Epithelial cell of prostate (primary cell): ENCODE data around the gene XXYLT1.
"Not testable (repeated sequence)": the region's sequence is repeated elsewhere in the genome, so short reads cannot be mapped to it uniquely, and the experiment has no call there.

ENCODE experiments used
- DNase-seq: peaks from one replicate; pipeline ENCODE4 v3.0.0-alpha.2; 2011; ENCODE audit warnings: low read depth, low spot score
- H3K27ac ChIP-seq: fragments of 450-650 bp; 2 replicates; pipeline ENCODE4 v1.5.1; 2017; ENCODE audit warnings: mild to moderate bottlenecking

The XXYLT1 gene

DNA sequence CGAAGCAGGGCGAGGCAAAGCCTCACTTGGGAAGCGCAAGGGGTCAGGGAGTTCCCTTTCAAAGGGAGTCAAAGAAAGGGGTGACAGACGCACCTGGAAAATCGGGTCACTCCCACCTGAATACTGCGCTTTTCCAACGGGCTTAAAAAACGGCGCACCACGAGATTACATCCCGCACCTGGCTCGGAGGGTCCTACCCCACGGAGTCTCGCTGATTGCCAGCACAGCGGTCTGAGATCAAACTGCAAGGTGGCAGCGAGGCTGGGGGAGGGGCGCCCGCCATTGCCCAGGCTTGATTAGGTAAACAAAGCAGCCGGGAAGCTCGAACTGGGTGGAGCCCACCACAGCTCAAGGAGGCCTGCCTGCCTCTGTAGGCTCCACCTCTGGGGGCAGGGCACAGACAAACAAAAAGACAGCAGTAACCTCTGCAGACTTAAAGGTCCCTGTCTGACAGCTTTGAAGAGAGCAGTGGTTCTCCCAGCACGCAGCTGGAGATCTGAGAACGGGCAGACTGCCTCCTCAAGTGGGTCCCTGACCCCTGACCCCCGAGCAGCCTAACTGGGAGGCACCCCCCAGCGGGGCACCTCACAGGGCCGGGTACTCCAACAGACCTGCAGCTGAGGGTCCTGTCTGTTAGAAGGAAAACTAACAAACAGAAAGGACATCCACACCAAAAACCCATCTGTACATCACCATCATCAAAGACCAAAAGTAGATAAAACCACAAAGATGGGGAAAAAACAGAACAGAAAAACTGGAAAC, 182.9 kb downstream of the XXYLT1 start:
- H3K27ac ChIP-seq: peak overlapping the region; percentile 23
- DNase-seq: not testable (repeated sequence)

DNA sequence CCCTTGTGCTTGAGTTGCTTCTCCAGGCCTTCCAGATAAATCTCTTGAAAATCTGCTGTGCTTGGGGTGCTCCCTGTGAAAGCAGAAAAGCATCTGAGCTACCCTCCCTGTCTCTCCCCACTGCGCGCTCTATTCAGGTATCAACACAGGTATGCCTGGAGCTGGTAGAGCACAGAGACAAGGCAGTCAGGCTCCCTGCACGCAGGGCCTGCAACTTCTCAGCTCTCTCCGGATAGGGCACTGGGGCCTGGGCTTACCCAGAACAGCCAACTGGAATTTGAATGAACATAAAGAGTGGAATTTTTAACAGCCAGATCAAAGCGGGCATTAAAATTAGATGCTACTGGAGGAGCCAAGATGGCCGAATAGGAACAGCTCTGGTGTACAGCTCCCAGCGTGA, 183.6 kb downstream of the XXYLT1 start:
- no peak for DNase-seq
- peak overlapping the region; percentile 23 for H3K27ac ChIP-seq

DNA sequence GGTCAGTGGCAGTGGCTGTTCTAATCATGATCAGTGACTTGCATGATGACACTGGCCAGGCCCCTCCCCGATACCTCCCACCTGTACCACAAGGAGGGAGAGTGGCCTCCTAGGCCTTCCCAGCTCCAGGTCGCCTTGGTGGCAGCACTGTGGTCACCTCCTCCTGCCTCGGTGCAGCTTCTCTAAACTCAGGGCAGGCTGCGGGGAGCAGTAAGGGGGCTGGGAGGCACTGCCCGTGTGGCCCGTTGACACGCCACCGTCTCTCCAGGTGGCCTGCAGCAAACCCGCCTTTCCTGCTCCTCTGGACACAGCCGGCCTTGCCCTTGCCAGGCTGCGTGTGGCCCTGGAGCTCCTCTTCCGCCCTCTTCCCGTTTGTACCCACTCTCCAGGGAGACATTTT, 184.1 kb downstream of the XXYLT1 start:
- no peak overlapping the region for H3K27ac ChIP-seq
- no peak for DNase-seq

DNA sequence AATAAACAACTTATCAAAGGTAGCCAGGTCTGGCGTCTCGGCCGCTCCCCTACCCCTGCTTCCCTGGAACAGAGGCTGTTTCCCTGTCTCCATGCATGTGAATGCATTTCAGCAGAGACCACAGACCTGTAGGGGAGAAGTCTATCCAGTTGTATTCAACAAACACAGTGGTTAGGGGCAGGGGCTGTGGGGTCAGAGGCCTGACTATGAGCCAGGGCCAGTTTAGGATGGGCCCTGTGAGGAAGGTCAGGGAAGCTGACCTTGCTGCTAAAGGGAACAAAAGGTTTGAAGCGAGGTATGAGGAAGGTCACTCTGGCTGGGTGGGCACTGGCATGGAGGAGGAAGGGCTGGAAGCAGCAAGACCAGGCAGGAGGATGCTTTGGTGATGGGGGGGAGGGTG, 184.6 kb downstream of the XXYLT1 start:
- H3K27ac ChIP-seq: no peak overlapping the region
- DNase-seq: no peak

DNA sequence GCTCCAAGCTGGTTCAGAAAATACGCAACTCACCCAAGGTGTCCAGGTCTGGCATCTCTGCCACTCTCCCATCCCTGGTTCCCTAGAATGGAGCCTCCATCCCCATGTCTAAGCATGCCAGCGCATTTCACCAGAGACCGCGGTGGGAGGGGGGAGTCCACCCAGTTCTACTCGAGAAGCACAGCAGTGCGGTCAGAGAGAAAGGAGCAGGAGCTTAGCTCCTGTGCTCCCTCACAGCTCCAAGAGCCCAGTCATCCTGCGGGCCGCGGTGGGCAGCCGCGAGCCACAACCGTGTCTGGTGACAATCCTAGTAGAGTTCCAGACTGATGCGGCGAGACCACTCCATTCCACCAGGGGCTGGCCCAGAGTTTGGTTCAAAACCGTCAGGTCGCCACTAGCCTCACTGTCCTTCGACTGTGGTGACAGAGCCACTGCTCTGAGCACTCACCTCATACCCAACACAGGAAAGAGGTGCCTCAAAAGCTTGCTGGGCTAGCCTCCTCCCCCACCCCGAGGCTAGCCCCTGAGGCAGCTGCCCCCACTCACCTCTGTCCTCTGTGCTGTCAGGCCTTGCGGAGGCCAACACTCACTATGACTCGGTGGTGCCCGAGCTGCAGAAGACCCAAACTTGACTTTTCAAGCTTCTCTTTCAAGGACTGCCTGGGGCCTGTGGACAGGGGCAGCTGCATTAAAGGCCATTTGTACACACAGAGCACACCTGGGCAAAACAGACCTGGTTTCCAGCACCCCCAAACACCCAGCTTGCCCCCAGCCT, 185.4 kb downstream of the XXYLT1 start:
- no peak for DNase-seq
- no peak overlapping the region for H3K27ac ChIP-seq

DNA sequence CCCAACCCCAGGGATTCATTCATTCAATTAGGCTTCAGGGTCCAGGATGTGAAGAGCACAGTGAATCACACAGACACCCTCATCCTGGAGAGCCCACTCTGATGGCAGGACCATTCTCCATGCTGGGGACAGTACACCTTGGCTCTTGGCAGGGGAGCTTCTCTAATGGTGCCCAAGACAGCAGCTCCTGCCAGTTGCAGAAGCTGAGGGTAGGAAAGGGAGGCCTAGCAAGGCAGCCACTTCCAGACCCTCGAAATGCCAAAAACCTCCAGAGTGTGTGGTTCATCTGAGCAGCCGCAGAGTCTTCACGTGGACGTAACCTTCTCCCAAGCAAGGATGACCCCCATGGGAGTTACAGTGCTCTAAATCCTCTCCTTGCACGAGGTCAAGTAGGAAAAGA, 186.2 kb downstream of the XXYLT1 start:
- no peak for DNase-seq
- H3K27ac ChIP-seq: no peak overlapping the region

DNA sequence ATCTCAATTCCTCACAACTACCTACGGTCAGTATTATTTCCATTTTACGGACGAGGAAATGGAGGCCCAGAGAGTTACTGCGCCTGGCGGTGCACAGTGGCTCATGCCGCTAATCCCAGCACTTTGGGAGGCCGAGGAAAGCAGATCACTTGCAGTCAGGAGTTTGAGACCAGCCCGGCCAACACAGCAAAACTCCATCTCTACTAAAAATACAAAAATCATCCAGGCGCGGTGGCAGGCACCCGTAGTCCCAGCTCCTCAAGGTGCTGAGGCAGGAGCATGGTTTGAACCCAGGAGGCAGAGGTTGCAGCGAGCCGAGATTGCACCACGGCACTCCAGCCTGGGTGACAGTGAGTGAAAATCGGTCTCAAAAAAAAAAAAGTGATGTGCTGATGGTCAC, 187.3 kb downstream of the XXYLT1 start:
- no peak for DNase-seq
- no peak overlapping the region for H3K27ac ChIP-seq

DNA sequence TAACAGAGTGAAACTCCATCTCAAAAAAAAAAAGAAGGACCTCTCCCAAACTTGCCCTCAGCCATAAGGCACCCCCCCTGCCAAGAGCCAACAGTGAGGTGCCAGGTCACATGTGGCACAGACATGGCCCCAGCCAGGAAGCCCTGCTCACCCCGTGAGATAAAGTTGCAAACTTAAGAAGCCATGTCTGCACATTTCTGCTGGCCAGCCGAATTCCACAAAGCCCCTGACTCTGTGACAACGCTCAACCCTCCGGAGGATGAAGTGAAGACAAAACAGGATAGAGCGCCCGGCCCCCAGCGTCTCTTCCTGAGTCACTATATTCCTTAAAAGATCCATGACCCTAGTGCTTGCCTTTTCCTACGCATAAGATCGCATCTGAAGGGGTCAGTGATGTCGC, 188.1 kb downstream of the XXYLT1 start:
- DNase-seq: no peak
- no peak overlapping the region for H3K27ac ChIP-seq

DNA sequence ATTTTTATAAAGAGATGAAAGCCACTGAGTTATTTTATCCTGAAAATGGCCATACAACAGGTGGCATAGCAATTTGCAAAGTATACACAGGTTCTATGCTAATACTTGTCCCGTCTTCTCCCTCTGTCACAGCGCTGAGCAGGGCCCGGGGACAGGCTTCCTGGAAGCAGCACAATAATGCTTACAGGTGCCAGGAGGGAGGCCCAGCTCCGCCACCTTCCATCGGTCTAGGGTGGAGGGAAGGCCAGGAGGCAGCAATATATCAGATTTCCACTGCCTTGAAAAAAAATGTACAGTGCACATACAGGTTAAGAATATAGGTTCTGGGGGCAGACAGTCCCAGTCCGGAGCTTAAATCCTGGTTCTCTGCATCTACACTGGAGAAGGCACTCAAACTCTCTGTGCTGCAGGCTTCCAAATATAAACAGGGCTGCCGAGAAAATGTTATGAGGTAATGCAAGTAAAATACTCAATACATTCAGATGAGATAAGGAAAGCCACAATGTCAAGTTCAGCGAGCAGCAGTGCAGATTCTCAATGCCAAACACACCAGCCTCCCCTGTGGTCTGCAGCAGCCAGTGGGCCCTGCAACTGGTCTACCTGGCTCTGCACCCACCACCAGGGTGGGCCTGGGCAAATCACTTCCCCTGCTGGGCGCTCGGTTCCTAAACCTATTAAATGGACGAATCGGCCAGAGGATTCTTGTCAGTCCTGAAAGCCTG, 189.6 kb downstream of the XXYLT1 start:
- DNase-seq: no peak
- H3K27ac ChIP-seq: no peak overlapping the region

DNA sequence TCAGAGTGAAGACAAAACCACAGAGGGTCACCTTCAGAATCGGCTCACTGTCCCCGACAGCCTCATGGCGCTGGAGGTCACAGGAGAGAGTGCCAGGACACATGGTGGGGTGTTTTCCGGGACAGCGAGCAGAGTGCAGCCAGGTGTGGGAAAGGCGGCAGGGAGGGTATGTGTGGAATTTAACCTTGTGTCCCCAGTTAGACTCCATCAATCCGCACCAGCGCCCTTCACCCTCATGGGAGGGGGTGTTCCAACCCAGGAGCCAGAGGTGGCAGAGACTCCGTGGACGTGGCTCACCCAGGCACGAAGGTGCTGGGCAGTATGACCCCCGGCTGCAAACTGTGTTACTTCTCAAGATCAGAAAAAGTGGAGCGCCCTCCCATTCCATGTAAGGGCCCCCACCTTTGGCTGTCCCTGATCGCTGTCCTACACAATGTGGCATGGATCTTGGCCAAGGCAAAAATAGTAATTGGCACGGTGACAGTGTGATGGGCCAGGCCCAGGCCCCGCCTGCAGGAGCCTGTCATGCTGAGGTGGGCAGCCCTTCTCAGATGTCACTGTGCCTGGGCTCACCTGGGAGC, 190.3 kb downstream of the XXYLT1 start:
- no peak for DNase-seq
- H3K27ac ChIP-seq: no peak overlapping the region

DNA sequence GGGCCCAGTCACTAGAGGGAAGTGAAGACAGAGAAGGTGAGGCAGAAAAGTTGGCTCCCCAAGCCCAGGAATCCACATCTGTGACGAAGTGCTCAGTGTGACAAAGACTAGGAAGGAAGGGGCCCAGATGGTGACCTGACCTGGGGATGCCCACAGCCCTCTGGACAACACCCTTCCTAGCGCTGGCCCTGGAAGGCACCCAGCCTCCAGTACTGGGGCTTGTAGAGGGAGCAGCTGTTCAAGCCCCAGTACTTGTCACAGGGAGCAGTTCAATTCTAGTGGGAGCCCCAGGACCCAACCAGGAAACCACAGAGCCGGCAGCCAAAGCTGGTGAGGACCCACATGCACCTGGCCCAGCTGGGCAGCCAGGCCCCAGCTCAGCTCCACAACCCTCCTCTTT, 190.8 kb downstream of the XXYLT1 start:
- DNase-seq: no peak
- no peak overlapping the region for H3K27ac ChIP-seq

DNA sequence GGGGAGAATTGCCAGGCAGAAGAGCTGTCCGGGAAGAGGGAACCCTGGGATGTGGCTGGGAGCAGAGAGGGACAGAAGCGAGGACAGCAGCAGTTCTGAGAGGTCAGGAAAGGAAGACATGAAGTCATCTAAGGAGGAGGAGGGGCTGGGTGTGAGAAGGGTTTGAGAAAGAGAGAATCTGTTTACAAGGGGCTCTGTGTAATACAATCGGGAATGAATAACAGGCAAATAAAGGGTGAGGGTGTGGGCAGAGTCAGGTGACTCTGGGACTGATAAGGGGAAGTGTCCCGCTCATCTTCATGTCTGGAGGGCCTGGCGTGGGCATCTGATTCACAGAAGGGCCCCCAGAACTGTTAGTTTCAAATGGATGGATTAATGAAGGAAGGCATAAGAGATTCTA, 191.3 kb downstream of the XXYLT1 start:
- DNase-seq: no peak
- H3K27ac ChIP-seq: no peak overlapping the region

DNA sequence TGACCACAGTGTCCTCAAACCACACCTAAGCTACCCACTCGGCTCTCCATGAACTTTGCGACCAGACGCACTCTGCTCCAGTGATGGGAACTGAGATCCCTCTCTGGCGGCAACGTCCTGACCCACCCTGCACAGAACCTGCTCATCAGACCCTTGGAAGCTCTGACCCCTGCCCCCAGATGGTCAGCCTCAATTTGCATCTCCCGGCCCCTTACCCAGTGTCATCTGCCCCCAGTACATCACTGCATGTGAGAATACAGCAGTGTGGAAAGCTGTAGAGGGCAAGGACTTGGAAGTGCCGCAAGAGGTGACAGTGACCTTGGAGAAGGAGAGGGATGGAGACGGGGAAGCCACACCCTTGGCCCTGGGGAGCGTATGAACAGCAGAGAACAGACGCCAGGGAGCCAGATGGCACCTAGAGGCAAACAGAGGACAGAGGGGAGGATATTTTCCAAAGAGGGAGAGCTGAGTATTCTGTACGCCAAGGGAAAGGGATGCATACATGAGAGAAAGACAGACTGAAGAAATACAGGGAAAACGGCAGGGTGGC, 192.0 kb downstream of the XXYLT1 start:
- no peak overlapping the region for H3K27ac ChIP-seq
- no peak for DNase-seq

DNA sequence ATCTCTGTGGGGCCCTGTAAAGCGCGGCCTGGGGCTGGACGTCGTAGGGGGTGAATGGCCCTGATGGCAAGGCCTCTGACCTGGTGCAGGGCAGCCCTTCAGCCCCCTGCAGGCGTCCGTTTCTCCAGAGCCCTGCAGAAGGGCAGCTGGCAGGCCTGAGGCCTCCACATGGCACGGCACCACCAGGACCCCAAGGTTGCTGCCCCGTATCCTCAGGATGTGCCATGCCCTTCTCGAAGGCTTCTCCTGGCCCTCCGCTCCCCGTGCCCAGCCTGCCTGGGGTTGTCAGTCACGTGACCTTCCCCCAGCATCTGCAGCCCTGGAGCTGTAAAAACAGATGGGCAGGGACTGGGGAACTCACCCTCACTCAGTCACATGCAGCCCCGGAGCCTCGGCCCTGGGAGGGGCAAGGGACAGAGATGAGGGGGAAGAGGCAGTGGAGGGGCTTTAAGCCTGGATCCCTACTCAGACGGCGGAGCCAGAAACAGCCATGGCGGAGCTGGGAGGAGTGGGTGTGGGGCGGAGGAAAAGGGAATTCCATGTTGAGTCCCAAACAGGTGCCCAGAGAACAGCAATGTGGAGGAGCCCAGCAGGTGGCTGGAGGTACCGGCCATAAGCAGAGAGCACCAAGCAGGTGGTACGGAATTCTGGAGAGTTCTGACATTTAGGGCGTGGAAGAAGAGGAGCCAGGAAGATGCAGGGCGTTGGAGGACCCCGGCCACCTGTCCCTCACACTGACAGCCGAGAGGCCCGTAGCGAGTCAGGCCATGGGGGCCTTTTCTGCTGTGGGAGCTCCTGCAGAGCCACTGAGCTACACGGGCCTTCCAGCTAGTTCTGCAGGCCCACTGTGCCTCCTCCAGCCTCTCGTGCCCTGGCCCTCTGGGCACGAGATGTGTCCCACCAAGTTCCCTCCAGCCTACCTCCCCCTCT, 193.1 kb downstream of the XXYLT1 start:
- H3K27ac ChIP-seq: no peak overlapping the region
- no peak for DNase-seq

DNA sequence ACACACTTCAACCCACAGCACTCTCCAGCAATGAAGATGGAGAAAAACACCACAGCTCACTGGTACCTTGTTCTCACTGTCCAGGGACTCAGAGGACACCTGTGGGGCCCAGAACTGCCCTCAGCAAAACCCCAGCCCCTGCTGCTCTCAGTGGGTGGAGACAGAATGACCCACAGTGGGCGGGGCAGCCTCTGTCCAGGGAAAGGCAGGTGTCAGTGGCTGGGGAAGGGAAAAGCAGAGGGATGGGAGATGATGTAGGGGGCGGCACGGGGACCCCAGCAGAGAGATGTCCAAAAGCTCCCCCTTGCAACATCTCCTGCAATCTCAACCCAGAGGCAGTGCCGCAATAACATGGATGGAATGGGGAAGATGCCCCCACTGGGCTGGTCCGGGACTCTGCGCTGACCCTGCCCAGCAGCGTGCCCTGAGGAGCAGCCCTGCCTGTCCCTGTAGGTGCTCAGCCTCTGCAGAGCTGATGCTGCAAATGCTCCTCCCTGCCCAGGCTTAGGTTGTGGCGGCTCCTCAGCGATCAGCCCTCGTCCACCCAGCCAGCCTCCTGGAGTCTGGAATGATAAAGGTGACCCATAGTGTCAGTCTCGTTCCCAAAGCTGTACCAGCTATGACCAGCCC, 193.9 kb downstream of the XXYLT1 start:
- no peak overlapping the region for H3K27ac ChIP-seq
- no peak for DNase-seq

DNA sequence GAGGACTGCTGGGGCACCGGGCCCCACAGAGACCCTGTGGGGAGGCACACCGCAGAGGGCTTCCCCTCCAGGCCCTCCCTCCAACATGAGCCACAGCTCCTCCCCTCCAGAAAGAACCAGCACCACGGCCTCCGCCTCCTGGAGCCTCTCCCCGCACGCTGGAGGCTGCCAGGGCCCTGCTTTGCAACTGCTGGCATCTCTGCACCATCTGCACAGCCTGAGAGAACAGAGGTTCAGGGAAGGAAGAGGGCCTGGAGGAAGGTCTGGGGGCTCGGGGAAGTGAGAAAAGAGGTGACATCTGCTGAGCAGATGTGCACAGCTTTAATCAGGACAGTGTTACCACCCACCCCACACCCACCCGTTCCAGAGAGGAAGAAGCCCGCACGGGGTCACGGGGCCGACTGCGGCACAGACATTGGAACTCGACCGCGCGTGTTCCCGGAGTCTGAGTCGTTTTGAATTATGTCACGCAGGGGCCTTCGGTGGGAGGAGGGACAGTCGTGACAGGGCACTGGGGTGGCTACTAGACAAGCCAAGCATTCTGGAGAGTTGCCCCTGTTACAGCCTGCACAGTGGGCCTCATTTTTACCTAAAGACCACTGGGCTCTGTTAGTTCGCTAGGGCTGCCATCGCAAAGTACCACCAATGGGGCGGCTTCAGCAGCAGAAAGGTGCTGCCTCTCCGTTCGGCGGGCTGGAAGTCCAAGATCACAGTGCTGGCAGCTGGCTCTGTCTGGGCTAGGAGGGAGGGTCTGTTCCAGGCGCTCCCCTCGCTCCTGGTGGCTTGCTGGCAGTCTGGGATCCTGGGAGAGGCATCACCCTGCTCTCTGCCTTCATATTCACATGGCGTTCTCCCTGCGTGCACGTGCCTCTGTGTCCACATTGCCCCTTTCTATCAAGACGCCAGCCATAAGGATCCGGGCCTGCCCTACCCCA, 194.8 kb downstream of the XXYLT1 start:
- no peak for DNase-seq

DNA sequence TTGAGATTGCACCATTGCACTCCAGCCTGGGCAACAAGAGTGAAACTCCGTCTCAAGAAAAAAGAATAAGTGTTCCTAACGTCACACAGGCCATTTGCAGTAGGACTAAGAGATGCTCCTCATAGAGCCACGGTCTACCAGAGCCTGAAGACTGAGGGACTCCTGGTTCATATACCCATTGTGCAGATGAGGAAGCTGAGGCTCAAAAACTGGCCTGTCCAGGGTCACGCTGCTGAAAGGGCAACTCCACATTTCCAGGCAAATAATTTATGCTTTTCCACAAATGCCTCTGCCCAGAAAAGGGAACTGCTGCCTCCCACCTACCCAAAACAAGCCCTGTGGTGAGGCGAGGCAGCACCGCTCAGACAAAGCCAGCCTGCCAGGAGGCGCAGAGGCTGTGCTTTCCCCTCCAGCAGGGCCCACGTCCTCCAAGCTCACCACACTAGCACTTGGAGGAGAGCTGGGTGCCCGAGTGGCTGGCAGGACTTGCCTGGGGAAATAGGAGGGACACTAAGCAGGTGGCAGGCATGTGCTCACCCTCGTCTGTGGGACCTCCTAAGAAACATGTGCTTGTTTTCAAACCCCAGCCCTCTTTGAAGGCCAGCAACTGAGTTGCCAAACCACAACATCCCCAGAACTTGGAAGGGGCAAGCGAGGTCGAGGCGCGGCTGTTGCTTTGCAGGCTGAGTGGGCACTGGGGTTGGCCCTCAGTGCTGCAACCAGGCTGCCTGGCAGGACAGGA, 195.6 kb downstream of the XXYLT1 start:
- DNase-seq: no peak
- H3K27ac ChIP-seq: no peak overlapping the region

More for the DNA sequence above, 194.8 kb downstream of the XXYLT1 start:
- H3K27ac ChIP-seq: no peak overlapping the region
